COR-L47 (cell line): Measurements from ENCODE around the gene MCC.

ENCODE experiments used
- DNase-seq: peaks from one replicate; lab custom pipeline; 2025; lab: John Stamatoyannopoulos, UW

The MCC gene

DNA sequence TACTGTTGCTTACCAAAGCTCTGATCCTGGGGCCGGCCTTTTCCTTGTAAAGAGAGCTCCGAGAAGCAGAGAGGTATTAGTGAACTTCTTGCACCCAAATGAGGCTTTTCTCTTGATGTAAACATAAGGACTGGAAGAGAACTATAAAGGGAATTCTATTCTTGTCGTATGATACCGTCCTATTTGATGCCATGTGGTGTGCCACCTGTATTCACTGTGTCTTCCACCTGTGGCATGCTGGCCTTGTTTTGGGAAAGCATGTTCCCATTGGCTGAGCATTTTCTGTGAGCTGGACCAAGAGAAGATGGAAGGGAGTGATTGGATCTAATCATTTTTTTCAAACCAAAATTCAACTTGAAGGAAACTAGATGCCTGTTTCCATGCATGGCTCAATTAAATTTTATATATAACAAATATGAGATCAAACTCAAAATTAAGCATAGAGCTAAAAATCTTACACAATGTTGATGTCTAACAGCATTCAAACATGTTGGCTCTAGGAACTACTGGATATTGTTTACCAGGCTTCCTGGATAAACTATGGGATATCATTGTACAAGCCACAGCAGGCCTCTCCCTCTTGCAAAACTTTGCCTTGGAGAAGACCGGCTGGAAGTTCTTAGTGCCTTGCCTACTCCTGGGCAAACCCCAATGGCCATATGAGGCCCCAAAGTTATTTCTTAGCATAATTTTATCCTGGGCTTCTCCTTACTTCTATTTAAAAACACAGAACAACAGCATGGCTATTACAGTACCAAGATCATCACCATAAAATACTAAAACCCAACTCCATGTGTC, 168.8 kb downstream of the MCC start:
- DNase-seq: no peak

DNA sequence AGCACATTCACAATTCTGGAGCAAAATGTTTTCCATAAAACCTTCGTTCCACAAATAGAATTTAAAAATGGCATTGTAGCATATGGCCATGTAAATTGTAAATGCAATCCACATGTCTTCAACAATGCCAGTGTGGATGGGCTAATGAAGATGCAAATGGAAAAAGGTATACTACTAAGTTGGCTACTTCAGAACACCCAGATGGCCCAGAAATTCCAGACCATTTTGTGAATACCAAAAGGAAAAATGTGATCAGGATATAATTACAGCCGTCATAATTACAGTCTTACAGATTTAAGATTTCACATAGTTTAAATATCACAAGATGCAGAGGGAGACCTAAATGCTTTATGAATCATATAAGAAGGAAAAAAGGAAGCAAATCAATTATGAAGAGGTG, 170.6 kb downstream of the MCC start:
- no peak for DNase-seq

DNA sequence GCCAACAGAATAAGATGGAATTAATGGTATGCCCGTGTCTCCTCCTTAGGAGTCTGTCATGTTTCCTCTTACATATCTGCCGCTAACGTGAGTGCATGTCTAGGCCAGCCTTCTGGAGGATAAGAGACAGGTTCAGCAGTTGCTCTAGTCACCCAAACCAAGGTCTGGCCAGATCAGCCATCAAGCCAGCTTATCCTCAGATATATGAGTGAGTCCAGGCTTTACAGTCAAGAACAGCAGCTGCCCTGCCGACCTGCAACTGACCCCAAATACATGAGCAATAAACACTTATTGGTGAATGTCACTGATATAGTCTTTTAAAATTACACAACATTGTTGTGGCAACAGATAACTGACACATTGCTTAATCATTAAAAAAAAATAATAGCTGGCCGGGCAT, 177.0 kb downstream of the MCC start:
- DNase-seq: no peak

DNA sequence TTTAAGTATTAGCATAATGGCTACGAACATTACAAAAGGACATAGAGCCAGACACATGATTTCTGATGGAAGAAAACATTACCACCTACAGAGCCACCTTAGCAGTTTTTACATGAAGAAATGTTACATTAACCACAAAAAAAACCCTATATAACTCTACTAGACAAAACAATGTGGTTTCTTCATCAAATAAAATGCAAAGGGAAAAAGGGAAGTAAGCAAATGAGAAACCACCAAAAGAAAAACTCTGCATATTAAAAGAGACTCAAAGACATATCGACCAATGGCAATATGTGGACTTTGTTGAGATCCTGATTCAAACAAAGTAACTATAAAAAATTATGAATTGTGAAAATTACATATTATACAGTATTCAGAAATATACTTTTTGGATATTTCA, 186.1 kb downstream of the MCC start:
- no peak for DNase-seq

DNA sequence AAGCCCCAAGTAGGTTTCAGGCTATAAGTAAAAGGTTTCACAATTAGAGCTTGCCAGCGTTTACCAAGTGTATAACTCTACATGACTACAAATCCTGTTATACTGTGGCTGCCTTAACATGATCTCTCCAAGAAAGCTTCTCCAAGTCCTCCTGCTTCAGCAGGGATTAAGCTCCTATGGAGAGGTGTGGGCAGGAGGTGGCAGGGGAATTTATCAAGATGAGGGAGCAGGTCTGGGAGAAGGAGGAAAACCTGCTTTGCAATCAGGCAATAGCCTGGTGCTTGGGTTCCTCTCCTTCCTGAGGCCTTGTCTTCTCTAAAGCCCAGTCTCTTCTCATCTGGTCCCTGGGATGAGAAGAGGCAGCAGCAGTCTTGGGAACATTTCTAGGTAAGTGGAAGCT, 188.7 kb downstream of the MCC start:
- DNase-seq: no peak

DNA sequence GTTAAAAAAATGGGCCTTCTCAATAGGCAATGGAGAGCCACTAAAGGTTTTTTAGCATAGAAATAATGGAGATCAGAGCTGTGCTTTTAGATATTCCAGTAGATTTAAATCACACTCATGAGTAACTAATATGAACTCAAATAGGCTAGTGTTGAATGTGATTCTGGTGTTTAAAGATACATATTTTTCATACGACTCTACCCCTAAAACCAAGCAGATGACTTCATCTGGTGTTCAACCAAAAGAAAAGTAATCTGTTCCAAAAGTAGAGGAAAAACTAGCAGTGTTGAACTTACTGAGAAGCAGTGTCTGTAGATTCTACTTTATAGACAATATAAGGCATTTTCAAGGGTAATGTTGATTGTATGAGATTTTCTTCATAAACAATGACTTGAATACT, 191.6 kb downstream of the MCC start:
- DNase-seq: no peak

DNA sequence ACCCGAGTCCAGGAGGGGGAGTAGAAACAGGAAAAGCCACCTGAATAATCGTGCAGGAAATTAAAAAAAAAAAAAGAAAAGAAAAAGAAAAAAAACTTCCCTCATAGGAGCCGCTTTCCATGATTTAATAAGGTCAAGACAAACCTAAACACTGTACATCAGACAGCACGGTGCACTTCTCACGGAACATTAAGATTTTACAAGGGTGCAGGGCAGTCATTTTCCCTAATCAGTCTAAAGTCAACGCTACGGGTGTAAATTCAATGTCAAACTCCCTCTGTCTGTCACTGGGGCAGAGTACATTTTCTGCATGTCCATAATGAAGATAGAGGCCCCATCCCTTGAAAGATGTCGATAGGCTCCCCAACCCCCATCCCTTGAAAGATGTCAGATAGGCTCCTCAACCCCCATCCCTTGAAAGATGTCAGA, 193.1 kb downstream of the MCC start:
- DNase-seq: no peak

DNA sequence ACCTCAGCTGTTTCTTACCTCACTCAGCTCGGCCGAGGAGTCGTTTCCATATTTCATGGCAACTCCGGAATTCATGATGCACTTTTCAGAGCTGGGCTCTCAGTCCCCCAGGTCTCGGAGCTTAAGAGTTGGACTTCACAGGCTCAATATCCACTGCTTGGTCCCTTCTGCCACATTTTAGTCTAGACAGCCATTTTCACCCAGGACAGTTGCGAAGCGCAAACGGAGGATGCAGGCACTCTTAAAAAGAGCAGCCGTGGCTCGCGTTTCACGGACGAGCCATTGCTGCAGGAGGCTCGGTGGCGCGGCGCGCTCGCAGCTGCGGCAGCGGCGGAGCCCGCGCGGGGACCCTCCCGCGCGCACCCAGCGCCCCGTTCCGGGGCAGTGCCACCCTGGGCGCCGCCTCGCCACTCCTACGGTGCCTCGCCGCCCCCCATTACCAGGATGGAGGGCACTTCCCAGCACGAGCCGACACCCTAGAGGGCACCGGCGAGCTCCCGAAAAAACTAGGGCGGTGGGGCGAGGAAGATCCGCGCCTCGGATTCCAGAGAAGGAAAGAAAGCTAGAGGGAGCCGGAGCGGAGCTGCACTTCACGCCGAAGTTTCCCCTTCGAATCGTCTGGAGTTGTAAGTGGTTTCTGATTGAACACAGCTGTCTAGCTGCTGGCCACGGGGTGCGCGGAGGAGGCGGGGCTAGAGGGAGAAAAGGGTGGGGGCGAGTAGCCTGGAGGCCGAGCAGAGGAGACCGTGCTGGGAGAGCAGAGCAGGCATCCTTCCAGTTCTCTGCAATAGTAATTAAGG, 193.7 kb downstream of the MCC start:
- DNase-seq: peak; percentile 88

DNA sequence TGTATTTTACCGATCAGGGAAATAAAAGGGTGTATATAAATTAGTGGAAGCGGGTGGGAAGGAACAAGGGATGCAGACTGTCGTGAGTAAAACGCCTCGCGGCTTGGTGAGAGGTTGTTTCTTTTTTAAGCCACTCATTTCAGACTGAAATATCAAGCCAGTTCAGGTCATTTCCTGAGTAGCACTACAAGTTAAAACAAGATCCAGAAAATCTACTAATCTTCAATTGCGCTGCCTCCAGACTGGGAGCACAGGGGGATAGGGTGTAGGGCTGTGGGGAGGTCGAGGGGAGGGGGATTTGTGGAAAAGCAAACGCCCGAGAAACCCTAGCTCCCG, 194.3 kb downstream of the MCC start:
- no peak for DNase-seq

DNA sequence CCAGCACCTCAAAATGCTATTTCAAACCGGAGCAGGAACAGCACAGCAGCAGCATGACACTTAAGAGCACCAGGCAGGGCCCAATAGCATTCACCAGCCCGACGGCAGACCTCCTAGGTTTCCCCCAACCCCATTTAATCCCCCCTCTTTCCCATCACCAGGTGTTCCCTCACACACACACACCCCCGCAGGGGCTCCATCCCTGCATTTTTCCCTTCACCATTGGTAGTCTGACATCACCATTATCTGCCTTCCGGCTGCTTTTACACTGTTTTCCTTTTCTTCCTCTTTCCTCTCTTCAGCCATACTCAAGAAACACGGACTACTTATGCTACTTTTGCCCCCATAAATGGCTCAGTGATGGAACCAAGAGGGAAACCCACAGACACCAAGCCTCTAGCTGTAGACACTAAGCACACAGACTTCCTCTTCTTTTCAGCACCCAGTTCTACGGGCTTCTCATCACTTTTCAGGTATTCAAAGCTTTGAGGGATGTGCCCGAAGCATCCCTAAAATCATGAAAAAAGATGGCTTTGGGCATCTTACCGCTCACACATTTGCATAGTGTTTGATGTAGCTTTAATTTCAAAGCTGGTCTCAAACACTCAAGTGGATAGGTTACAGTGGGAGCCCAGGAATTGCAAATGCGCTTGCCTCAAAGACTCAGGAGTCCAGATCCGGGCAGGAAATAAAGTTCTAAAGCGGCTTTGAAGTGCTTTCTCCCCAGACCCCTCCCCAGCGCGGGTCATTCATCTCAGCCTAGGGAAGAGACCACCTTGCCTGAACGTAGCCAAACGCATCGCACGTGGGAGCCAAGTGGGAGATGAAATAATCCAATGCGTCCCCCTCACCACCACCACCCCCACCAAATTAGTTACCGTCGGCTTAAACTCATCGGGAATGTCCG, 194.9 kb downstream of the MCC start:
- no peak for DNase-seq

DNA sequence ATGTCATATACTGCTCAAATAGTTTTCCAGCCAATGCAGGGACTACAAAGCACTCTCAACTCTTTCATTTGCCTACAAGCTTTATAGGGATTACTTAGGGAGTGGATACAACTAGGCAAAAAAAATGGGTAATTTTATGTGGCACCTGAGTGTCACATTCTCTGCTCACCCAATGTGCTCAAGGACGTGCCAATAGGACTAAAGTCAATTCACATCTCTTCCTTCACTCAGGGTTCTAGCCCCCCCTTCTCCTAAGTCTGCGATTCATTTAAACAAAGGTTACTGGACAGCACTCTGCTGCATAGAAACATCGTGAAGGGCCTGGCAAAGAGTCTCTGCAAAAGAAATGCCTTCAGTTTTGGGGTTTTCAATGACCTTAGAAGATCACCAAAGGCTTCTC, 195.8 kb downstream of the MCC start:
- DNase-seq: no peak

DNA sequence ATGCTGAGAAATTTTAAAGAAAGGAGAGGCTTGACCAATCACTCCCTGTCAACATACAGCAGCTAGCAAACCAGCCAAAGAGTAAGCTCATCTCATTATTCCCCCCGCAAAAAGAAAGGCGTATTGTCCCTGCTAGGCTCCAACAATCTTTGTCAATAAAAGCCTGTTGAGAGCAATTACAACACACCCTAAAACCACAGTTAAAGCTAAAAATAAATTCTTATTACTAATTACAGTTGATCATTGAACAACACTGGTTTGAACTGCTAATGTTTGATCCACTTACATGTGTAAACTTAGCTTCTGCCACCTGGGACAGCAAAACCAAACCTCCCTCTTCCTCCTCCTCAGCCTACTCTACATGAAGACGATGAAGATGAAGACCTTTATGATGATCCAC, 204.7 kb downstream of the MCC start:
- DNase-seq: peak; percentile 73

DNA sequence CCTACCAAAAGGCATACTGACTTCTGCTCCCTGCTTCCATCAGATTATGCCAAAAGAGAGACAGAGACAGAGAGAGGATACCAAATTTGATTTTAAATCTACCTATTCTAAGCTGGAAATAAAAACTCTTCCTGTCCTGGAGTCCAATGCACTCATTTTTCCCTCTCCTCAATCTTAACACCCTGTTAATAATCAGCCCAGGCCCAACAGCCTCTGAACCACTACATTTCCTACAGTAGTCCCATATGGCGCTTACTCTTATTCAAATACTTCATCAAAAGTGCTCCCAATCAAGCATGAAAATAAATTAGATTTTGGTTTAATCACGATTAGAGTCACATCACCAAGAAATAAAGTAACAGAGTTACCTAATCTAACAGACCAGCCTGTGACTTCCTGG, 205.8 kb downstream of the MCC start:
- DNase-seq: no peak

DNA sequence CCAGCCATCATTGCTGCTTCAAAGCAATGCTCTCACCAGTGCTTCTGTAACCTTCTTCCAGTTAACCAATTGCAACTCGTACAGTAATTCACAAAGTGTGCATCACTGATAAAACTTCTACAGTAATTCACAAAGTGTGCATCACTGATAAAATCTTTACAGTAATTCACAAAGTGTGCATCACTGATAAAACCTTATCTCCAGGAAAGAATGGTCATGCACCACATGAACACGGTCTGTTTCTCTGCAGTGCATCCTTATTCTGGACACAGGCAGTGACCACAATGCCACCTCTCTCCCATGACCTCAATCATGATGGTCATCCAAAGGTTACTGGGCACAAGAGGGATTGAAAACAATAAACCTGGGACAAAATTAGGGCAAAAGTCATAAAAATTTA, 207.1 kb downstream of the MCC start:
- DNase-seq: no peak

DNA sequence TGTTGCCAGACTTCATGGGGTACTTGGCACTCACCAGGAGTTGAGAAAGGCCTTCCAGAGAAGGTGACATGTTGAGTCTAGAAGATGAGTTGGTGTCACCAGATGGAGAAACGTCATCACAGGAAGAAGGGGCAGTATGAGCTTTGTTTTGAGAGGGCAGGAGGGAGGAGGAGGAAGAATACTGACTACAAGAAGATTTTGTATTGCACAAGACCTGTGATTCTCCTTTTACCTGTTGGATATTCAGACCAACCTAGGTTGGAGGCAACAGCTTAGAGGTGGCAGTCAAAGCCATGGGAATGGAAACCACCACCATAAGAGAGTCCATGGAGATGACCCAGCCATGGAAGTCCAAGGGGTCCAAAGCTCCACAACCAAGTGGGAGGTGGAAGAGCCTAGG, 207.7 kb downstream of the MCC start:
- no peak for DNase-seq

DNA sequence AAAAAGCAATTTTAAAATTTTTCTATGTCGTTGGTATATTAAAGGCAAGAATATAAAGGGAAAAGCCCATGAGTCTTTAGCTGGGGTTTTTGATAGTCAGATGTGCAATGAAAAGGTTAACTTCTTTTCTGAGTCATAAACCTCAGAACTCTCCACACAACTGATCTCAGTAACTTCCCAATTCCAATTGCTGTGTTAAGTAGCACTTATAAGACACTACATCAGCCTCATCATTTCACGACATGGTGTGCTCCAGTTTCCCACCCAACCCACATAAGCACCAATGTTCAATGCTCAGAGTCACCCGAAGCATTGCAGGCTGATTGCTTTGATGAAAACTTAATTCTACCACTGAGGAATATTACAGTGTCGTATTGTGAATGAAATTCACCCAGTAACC, 209.3 kb downstream of the MCC start:
- no peak for DNase-seq

DNA sequence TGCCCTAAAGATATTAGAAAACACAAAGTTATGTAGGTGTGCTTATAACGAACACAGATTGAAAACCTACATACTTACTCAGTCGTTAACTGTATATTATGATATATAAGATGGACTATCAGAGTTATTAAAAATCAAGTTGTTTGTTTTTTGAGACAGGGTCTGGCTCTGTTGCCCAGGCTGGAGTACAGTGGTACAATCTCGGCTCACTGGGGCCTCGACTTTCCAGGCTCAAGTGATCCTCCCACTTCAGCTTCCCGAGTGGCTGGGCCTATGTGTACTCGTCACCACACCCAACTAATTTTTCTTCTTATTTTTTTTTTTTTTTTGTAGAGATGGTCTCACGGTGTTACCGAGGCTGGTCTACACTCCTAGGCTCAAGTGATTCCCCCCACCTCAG, 211.8 kb downstream of the MCC start:
- no peak for DNase-seq

DNA sequence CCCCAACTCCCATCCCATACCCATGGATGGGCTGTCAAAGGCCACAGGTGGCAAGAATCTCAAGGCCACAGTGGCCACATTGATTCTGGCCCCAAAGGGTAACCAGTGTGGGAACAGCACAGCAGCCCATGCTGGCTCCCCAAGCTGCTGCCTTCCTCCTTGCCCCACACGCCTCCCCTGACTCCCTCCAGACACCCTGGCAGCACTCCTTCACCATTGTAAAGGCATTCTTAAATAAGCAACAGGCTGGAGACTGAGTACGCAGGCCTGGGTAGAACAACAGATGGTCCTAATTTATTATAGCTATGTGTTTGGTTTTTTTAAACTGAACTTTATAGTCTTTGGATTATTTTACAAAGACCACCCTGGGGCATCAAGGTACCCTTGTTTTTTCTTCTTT, 212.3 kb downstream of the MCC start:
- DNase-seq: no peak

DNA sequence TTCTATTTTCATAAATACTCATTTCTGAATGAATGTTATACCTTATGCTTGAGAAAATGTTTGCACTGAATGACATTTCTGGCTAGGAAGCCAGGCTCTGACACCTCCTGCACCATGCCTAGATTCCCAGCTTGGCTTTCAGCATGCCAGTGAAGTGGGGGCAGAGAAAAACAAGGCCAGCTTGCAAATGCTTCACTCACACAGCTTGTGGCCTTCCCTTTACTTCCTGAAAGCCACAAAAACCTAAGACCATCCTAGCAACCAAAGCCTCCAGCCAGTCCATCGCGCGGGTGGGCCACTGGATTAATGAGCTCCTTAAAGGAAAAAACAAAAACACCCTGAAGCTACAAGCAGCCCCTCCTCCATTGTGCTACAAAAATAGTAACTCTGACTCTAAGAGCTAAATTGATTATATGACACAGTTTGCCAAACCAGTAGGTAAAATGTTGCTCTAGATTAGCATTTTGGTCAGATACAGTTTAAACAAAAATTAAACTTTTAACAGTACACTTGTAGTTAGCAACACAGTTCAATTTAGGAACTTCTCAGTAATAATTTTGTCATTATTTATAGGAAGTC, 213.3 kb downstream of the MCC start:
- DNase-seq: no peak

DNA sequence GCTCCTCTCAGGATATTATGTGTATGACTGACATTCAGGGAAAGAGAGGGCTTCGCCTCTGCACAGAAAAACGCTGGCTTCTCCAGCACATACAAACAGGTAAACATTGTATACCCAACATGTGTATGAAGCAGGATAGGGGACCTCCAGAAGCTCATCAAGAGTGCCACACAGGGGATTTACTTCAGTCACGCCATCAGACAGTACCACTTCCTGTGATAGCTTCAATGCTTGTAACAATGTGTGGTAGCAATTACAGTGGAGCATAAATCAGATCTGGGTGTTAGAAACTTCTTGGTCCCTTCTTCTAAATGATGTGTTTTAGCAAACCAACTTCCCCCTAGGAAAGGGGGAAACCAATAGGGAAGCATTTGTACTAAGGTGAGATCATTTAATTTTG, 214.3 kb downstream of the MCC start:
- DNase-seq: no peak

DNA sequence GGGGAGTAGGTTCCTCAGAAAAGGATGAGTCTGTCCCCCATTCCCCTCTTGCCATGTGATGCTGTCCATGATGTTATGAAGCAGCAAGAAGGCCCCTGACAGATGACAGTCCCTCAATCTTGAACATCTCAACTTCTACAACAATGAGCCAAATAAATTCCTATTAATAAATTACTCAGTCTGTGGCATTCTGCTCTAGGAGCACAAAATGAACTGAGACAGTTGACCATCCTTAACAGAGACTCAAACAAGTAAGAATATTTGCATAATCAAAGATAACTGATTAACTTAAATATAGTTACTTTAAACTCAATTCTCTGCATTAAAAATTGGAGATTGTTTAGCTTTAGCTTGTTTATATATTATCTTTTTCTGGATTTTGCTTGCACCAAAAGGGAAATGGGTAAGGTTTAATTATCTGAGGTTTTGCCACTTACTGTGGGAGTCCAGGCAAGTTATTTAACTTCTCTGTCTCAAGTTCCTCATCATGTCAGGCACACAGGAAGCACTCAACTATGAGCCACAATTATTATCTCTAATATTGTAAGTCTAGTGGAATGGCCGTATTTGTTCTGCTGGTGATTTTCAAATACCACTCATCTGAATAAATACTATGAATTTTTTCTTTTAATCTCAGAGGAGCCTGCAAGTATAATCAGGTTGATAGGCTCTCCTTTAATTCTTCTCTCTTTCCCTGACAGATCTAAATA, 216.4 kb downstream of the MCC start:
- DNase-seq: no peak

DNA sequence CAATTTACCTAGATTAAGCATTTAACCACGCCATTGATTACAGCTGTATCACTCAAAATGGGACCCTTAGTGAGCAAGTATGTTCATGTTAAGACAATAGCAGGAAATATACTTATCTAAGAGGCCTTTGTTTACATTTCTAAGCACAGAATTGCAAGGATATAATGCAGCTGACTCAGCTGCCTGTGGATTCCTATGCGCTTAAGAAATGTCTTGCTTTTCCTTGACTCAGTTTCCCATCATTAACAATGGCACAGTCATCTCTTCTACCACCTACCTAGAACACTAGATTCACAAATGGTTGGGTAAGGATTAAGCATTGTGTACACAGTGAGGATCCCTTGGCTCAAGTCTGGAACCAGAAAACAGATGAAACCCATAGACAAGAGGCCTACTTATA, 217.2 kb downstream of the MCC start:
- no peak for DNase-seq
